Measurements from ENCODE around the gene MICAL3. TPM values are rescaled to one million over a fixed set of nuclear protein-coding genes. Genes with fewer than 3 reads are reported as not detected.
"Not testable (repeated sequence)": the region's sequence is repeated elsewhere in the genome, so short reads cannot be mapped to it uniquely, and the experiment has no call there.

Gene MICAL3
- total RNA-seq, 1 donor from 2014 or later, result 44.8 TPM

- no peak for FAIRE-seq
- DNase-seq (ENCODE audit: low spot score in 2 of 2), result no peak
These were observed 249.3 kb downstream of the MICAL3 start for GRCh38 chr22:17774926-17775685.

DNA sequence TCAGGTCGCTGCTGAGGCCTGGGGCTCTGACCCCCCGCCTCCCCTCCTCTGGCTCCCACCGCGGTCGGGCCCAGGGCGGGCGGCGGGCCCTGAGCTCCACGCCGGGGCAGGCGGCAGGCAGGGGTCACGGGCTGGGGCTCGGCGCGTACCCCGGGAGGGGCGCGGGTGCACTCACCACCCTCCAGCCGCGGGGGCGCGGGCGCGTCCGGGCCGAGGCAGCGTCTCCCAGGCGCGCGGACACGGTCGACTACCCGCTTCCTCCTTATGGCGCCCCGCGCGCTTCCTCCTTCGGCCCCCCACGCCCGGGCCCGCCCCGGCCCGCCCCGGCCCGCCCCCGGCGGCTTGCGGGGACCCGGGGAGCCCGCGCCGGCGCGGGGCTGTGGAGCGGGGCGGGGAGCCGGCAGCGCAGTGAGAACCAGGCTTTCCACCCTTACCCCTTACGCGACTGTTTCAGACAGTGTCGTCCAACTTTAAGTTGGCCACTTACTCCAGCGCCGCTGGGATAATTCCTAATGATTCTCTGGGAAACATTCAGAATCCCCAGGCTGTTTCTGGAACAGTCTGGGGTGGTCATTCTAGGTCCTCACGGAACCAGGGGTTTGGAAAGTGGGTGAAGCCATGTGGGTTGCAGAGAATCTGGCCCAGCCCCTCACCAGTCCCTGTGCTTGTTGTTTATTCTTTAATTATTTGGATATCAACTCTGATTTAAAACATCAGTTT is 250.0 kb downstream of the MICAL3 start, which contains the start of gene BID:
TSS of gene BID (minus strand) at position 264 of the 720 bp plus-strand sequence. CDS start 24,353 bp downstream, outside the sequence.
- DNase-seq (ENCODE audit: low spot score in 2 of 2), result peak; percentile 60 to 66
- FAIRE-seq, result no peak

DNA sequence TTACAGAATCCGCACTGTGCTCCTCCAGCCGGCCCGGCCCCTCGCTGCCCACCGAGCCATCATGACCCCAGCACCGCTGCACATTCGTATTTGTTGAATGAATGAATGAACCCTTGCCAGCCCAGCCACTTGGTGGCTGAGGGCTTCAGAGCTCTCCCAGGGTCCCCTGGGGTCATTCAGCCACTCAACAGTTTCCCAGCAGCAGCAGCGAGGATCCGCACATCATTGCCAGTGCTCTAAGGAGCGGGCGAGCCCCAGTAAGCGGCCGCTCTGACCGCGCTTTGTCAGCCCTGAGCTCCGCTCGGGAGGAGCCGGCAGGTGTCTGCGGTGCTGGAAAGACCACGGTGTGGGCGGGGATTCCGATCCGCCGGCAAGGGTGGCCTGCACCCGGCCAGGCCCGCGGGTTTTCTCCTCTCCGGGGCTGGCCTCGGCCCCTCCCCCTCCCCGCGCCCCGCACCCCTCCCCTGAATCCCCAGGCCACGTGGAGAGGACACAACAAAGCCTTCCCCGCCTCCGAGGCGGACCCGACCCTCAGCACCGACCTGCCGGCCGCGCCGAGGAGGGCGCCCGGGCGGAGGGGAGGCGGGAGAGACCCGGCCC is 250.7 kb downstream of the MICAL3 start:
- FAIRE-seq, result no peak
- DNase-seq (ENCODE audit: low spot score in 2 of 2), result peak; percentile 75 to 78

DNA sequence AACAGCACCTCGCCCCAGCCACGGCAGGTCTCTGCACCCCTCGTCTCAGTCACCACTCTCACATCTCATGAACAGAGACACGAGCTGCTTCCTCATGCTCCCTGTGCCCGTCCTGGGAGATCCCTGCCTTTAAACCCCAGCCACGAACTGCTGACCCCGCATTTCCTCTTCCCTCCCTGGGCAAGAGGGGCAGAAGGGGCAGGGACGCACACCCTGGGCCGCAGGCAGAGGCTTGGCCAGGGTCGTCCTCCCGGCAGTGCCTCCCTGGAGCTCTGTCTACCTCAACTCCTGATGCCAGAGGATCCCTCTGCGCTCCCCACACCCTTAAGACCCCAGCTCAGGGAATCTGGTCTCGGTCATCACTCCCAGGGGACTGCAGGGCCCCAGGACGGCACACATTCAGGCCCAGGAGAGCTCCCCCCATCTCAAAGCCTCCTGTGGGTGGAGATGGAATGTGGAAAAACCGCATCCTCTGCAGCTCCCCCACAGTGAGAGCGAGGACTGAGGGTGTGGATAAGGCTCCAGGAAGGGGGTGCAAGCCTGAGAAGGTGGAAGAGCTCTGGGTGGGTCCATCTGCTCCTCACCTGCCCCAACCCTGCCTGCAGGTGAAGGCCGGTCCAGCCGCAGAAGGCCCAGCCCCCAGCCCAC is 251.3 kb downstream of the MICAL3 start:
- DNase-seq (ENCODE audit: low spot score in 2 of 2), result no peak
- no peak for FAIRE-seq

DNA sequence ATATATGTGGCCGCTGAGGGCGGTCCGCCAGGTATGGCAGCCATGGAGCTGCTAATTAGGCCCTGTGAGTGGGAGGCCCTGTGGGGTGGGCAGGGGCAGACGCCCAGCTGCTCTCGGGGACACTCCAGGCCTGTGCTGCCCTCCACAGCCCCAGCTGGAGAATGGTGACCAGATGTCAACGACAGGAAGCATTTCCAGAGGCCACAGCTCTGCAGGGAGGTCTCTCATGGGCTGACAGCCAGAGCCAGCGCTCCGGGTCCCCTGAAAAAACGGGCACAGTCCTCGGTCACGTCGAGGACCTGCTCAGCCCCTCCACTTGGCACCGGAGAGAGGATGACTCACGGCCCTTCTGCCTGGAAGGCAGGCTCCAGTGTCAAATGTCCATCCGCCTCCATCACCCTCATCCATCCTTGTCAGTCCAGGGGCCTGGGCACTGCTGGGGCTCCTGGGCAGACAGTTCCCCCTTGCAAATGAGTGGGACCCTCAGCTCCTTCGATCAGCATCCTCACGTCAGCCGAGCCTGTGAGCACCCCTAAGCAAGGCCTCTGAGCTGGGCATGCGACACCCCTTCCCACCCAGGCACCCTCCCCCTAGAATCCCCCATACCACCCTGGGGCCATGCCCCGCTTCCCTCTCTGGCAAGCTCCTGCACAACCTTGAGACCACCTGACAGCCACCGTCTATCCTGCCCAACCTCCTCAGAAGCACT is 252.0 kb downstream of the MICAL3 start:
- FAIRE-seq (no peak), DNase-seq (ENCODE audit: low spot score in 2 of 2) (no peak)

- FAIRE-seq (no peak), DNase-seq (ENCODE audit: low spot score in 2 of 2) (no peak)
These were observed 253.9 kb downstream of the MICAL3 start for GRCh38 chr22:17770180-17771077.

GRCh38 chr22:17769716-17770082 is 254.7 kb downstream of the MICAL3 start:
- FAIRE-seq (no peak), DNase-seq (ENCODE audit: low spot score in 2 of 2) (no peak)

- FAIRE-seq (no peak), DNase-seq (ENCODE audit: low spot score in 2 of 2) (no peak)
These were observed 255.2 kb downstream of the MICAL3 start for GRCh38 chr22:17769013-17769715.

GRCh38 chr22:17767233-17768065 is 256.9 kb downstream of the MICAL3 start:
- DNase-seq (ENCODE audit: low spot score in 2 of 2) (no peak), FAIRE-seq (no peak)

DNA sequence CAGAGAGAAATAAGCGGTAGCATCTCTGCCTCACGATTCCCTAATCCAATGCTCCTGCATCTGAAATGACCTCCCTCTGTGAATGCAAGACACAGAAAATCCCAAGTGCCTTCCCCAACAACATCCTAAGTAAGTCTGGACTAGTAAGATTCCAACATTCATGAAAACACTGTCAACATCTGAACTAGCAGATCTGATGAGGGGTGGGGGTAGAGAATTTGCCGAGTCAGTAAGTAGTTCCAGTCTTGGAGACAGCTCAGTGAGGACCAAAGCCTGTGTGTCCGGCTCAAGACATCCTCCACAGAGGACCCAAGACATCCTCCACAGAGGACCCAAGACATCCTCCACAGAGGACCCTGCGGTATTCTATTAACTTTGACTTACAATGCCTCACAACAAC is 259.5 kb downstream of the MICAL3 start:
- not testable (repeated sequence) for FAIRE-seq

GRCh38 chr22:17764036-17764435 is 260.3 kb downstream of the MICAL3 start:
- FAIRE-seq, result no peak
- no peak for DNase-seq (ENCODE audit: low spot score in 2 of 2)

More for the DNA sequence above, 259.5 kb downstream of the MICAL3 start:
- not testable (repeated sequence) for DNase-seq (ENCODE audit: low spot score in 2 of 2)

DNA sequence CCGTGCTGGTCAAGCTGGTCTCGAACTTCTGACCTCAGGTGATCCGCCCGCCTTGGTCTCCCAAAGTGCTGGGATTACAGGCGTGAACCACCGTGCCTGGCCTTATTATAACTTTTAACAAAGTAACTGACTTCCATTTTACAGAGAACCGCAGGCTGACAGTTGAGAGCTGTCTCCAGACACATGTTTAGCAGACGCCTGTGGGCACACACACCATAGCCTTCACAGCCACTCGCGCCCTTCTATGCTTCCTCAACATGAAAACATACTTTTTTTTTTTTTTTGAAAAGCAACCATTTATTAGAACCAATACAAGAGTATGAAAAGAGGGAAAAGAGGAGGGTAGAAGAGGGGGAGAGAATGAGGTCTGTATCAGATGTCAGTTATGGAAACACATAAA is 260.9 kb downstream of the MICAL3 start:
- FAIRE-seq; DNase-seq (ENCODE audit: low spot score in 2 of 2): not testable (repeated sequence)

GRCh38 chr22:17761138-17761488 is 263.2 kb downstream of the MICAL3 start:
- DNase-seq (ENCODE audit: low spot score in 2 of 2) (no peak), FAIRE-seq (no peak)

DNA sequence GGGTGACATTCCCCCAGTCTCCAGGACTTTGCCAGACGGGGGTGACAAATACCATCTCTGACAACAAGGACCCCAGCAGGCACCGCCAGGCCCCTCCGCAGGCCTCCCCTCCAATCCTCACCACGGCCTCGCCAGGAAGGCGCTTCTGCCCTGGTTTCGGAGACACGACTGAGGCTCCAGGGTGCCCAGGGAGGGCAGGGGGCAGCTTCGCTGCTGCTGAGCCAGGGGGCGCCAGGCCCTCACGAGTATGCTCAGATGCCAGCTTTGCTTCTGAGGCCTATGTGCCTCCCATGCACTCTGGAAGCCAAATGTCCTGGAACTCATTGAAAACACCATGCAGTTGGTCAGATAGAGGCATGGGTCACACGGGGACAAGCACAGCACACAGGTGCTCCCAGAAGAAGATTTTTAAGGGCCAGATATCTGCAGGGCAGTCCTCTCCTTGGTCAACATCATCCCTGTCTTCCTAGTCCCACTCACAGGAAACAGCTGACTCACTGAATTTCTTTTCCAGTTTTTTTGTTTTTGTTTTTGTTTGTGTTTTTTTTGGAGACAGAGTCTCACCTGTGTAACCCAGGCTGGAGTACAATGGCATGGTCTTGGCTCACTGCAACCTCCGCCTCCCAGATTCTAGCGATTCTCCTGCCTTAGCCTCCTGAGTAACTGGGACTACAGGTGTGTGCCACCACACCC is 270.0 kb downstream of the MICAL3 start:
- FAIRE-seq, result no peak
- no peak for DNase-seq (ENCODE audit: low spot score in 2 of 2)

- FAIRE-seq, result no peak
These were observed 270.9 kb downstream of the MICAL3 start for GRCh38 chr22:17753401-17753989.

GRCh38 chr22:17751596-17751995 is 272.8 kb downstream of the MICAL3 start:
- no peak for FAIRE-seq
- no peak for DNase-seq (ENCODE audit: low spot score in 2 of 2)

More at GRCh38 chr22:17753401-17753989, 270.9 kb downstream of the MICAL3 start:
- no peak for DNase-seq (ENCODE audit: low spot score in 2 of 2)
